ENCODE measurements around the gene NPAS2. TPM values are rescaled to one million over a fixed set of nuclear protein-coding genes. Genes with fewer than 3 reads are reported as not detected.

The NPAS2 gene
- total and polyA plus RNA-seq, 2 donors (not counting 3 experiments of a cell fraction or from before 2014, with no cell fraction given), result 29.0 to 53.9 TPM

GRCh38 chr2:100869120-100869519, 49.2 kb downstream of the NPAS2 start:
- intact Hi-C loops (cut with micrococcal nuclease) (no loop called here), dilution Hi-C loops (cut with MboI; ENCODE audit: extremely low pct_ligation_motif_present, low sequenced_read_pairs) (no loop called here)
- no peak overlapping the region for H3K27ac ChIP-seq (ENCODE audit: insufficient read depth, low read depth, low read length)
- no peak overlapping the region for H3K4me3 ChIP-seq (replicated peaks in 1 of 3; ENCODE audit: insufficient read depth in 1 of 3, low read depth in 1 of 3, low read length in 3 of 3)
- no peaks in the 10 kb centered on the region for H4K20me1 ChIP-seq (replicated peaks; ENCODE audit: control insufficient read depth, extremely low read depth, insufficient read depth, low read length)
- H2AFZ ChIP-seq (ENCODE audit: low read depth, low read length), result no peak overlapping the region
- ChIA-PET POLR2A (no interaction called here), CTCF (no interaction called here)
- H3K9ac ChIP-seq (replicated peaks; ENCODE audit: extremely low read depth, insufficient read depth, low read length), result no peak overlapping the region
- no peaks in the 10 kb centered on the region for H3K36me3 ChIP-seq (ENCODE audit: control insufficient read depth in 2 of 2, extremely low read depth in 1 of 2, insufficient read depth in 2 of 2, low read length in 2 of 2)
- TF ChIP-seq CTCF (IDR thresholded peaks at IDR 0.05; ENCODE audit: extremely low read depth in 1 of 2, insufficient read depth in 1 of 2, low read depth in 1 of 2, low read length in 2 of 2) (no peak), POLR2A (IDR thresholded peaks at IDR 0.05; ENCODE audit: low read depth, low read length) (no peak), POLR2AphosphoS5 (IDR thresholded peaks at IDR 0.05; ENCODE audit: insufficient read depth, low read depth, low read length) (no peak), JUN (IDR thresholded peaks at IDR 0.05; ENCODE audit: borderline replicate concordance, insufficient read depth, insufficient read length, low read depth) (no peak)
- peaks cover 31% of the 10 kb centered on the region for H3K79me2 ChIP-seq (ENCODE audit: control insufficient read depth, insufficient read depth, low read length)
- no TSS peak for BruUV-seq (replicated peaks)
- peaks cover 6% of the 10 kb centered on the region for H3K4me1 ChIP-seq (ENCODE audit: control insufficient read depth, extremely low read depth, insufficient read depth, low read length)
- H3K9me1 ChIP-seq (replicated peaks; ENCODE audit: control insufficient read depth, extremely low read depth, insufficient read depth, low read length), result no peaks in the 10 kb centered on the region
- no peaks in the 10 kb centered on the region for H3K9me3 ChIP-seq (replicated peaks; ENCODE audit: control insufficient read depth, insufficient read depth, low read length)
- no peak for DNase-seq (ENCODE audit: low read depth, low spot score)
- no peak for FAIRE-seq
- H3K27me3 ChIP-seq (ENCODE audit: control insufficient read depth in 2 of 2, insufficient read depth in 2 of 2, low read length in 2 of 2), result no peaks in the 10 kb centered on the region
- H3K4me2 ChIP-seq (ENCODE audit: insufficient read depth, low read length), result no peak overlapping the region

- Histone ChIP-seq H3K9ac (replicated peaks; ENCODE audit: extremely low read depth, insufficient read depth, low read length) (no peak overlapping the region), H3K79me2 (ENCODE audit: control insufficient read depth, insufficient read depth, low read length) (peaks cover 25% of the 10 kb centered on the region), H3K9me3 (replicated peaks; ENCODE audit: control insufficient read depth, insufficient read depth, low read length) (no peaks in the 10 kb centered on the region), H3K4me2 (ENCODE audit: insufficient read depth, low read length) (no peak overlapping the region), H3K4me1 (ENCODE audit: control insufficient read depth, extremely low read depth, insufficient read depth, low read length) (peaks cover 10% of the 10 kb centered on the region), H3K9me1 (replicated peaks; ENCODE audit: control insufficient read depth, extremely low read depth, insufficient read depth, low read length) (no peaks in the 10 kb centered on the region), H3K27ac (ENCODE audit: insufficient read depth, low read depth, low read length) (no peak overlapping the region), H3K36me3 (ENCODE audit: control insufficient read depth in 2 of 2, extremely low read depth in 1 of 2, insufficient read depth in 2 of 2, low read length in 2 of 2) (no peaks in the 10 kb centered on the region), H2AFZ (ENCODE audit: low read depth, low read length) (no peak overlapping the region), H3K4me3 (replicated peaks in 1 of 3; ENCODE audit: insufficient read depth in 1 of 3, low read depth in 1 of 3, low read length in 3 of 3) (no peak overlapping the region), H3K27me3 (ENCODE audit: control insufficient read depth in 2 of 2, insufficient read depth in 2 of 2, low read length in 2 of 2) (no peaks in the 10 kb centered on the region), H4K20me1 (replicated peaks; ENCODE audit: control insufficient read depth, extremely low read depth, insufficient read depth, low read length) (no peaks in the 10 kb centered on the region)
- no peak for TF ChIP-seq FOS (IDR thresholded peaks at IDR 0.05; ENCODE audit: borderline replicate concordance, insufficient read depth, low read length)
- TF ChIP-seq CTCF (IDR thresholded peaks at IDR 0.05; ENCODE audit: extremely low read depth in 1 of 2, insufficient read depth in 1 of 2, low read depth in 1 of 2, low read length in 2 of 2), result peak; percentile 13 to 18
- TF ChIP-seq GATA2 (IDR thresholded peaks at IDR 0.05; ENCODE audit: insufficient read depth, insufficient read length, low read depth, low read length), result peak; percentile 37
- no TSS peak for BruUV-seq (replicated peaks)
- POLR2A ChIA-PET, result no interaction called here
- DNase-seq (ENCODE audit: low read depth, low spot score) (no peak), FAIRE-seq (no peak)
- CTCF ChIA-PET, result interaction anchor here (1.3 to 2.2 kb wide), 6 partner anchors 14 to 141 kb away, joined by 3 to 10 read pairs (median 6); no protein-coding TSS in a partner anchor
- dilution Hi-C loops (cut with MboI; ENCODE audit: extremely low pct_ligation_motif_present, low sequenced_read_pairs) (no loop called here), intact Hi-C loops (cut with micrococcal nuclease) (no loop called here)
Observed at GRCh38 chr2:100870652-100871531, 51.0 kb downstream of the NPAS2 start.
